Urinary bladder (tissue), 4 donors: ENCODE data around the gene VPREB3. TPM values are rescaled to one million over a fixed set of nuclear protein-coding genes. Genes with fewer than 3 reads are reported as not detected.

Experiments
- DNase-seq: peaks from one replicate; pipeline ENCODE4 v3.0.0-alpha.2; 2015; ENCODE audit errors: extremely low spot score
- H3K27ac ChIP-seq: one replicate; pipeline ENCODE4 v1.5.1; 2013; ENCODE audit warnings: low read depth, mild to moderate bottlenecking, moderate library complexity
- H3K36me3 ChIP-seq: one replicate; pipeline ENCODE4 v1.6.1; 2013; ENCODE audit warnings: mild to moderate bottlenecking, moderate library complexity; ENCODE audit not compliant: insufficient read depth
- H3K4me1 ChIP-seq: one replicate; pipeline ENCODE4 v1.6.1; 2013; ENCODE audit warnings: mild to moderate bottlenecking, moderate library complexity; ENCODE audit not compliant: insufficient read depth
- H3K4me3 ChIP-seq: one replicate; pipeline ENCODE4 v1.5.1; 2013; ENCODE audit warnings: low read depth, low read length
- WGBS: extraction: QIAGEN DNeasy Blood & Tissue Kit; methylation state at CpG from one replicate; pipeline ENCODE4 v1.1.7; 2013; 5-methylcytosine and 5-hydroxymethylcytosine counted together
- polyA plus RNA-seq: library from polyadenylated mRNA; stranded (reverse); fragments of 200-250 nt; gene quantifications from one replicate; pipeline ENCODE4 v1.2.3, GENCODE V29; 2013
- total RNA-seq: library from RNA; depleted of rRNA; stranded (reverse); fragments of >200 nt; gene quantifications from one replicate; pipeline ENCODE4 v1.2.3, GENCODE V29; 2014
- donor health status: healthy with polysubstance abuse.
- donor health status: healthy.

Gene VPREB3
- total and polyA plus RNA-seq, 2 donors = not detected

DNA sequence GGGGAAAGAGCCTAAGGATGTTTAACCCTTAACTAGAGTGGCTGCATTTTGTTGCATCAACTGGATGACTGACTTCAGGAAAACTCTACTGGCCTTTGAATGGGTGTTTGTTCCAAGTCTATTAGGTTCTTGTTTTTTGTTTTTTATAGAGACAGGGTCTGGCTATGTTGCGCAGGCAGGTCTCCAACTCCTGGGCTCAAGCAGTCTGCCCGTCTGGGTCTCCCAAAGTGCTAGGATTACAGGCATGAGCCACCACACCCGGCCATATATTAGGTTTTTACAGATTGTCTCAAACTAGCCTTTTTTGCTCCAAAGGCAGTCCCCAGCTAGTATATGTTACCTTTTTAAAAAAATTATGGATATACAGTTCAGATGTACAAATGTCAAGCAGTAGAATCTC, 33.7 kb upstream of the VPREB3 start:
- H3K27ac ChIP-seq = no peak overlapping the region
- peaks cover 6% of the 10 kb centered on the region for H3K4me1 ChIP-seq
- DNase-seq = no peak
- 39% methylated on average over 3 of the region's 3 CpGs for whole genome bisulfite sequencing
- H3K4me3 ChIP-seq = peak overlapping the region; percentile 87
- no peaks in the 10 kb centered on the region for H3K36me3 ChIP-seq

DNA sequence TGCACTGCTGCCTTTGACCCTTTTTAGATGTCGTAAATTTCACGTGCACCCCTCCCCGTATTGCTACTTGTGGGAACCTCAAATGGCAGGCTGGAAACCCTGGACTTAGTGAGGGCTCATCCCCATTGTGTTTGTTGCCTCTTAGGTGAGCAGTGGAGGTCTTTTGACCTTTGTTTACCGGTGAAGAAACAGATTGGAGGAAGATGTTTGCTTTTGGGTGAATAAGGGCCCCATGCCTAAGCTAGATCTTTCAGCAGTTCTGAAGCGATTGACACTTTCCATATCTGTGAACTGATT, 33.3 kb upstream of the VPREB3 start:
- Histone ChIP-seq H3K4me3 (peak overlapping the region; percentile 87), H3K27ac (no peak overlapping the region), H3K4me1 (peaks cover 6% of the 10 kb centered on the region), H3K36me3 (no peaks in the 10 kb centered on the region)
- WGBS = under 1% methylated on average over 5 of the region's 5 CpGs
- no peak for DNase-seq

DNA sequence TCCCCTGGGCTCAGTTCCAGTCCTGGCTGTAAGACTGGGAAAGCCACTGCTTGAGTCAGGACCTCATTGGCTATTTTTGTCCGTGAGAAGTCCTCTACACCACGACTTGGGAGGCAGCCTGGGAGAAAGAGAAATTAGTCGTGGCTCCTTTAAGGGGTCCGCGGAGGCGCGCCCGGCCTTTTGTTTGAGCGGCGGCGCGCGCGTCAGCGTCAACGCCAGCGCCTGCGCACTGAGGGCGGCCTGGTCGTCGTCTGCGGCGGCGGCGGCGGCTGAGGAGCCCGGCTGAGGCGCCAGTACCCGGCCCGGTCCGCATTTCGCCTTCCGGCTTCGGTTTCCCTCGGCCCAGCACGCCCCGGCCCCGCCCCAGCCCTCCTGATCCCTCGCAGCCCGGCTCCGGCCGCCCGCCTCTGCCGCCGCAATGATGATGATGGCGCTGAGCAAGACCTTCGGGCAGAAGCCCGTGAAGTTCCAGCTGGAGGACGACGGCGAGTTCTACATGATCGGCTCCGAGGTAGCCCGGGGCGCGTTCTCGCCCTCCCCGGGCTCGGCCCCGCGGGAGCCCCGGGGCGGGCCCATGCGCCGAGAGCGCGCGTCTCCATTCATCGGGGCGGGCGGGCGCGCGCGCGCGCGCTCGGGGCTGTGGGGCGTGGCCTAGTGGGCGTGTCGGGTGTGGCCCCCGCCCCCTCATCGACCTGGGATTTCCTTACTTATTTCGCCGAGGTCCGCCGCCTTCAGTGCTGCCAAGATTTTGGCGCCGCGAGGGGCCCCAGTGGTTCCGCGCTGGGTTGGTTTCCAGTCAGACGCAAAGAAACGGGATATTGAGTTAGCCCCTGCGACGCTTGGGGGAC, 32.8 kb upstream of the VPREB3 start, which contains the start of gene SMARCB1:
Gene SMARCB1, plus strand, starts transcription at position 215 of the 848 bp plus-strand sequence. Its CDS starts 204 bp downstream, at position 419.
- H3K36me3 ChIP-seq = no peaks in the 10 kb centered on the region
- peak; percentile 67 for DNase-seq
- WGBS = under 1% methylated on average over 97 of the region's 97 CpGs
- peak within 1 kb of the TSS; percentile 87 for H3K4me3 ChIP-seq
- peaks cover 6% of the 10 kb centered on the region for H3K4me1 ChIP-seq
- peak within 1 kb of the TSS; percentile 100 for H3K27ac ChIP-seq

DNA sequence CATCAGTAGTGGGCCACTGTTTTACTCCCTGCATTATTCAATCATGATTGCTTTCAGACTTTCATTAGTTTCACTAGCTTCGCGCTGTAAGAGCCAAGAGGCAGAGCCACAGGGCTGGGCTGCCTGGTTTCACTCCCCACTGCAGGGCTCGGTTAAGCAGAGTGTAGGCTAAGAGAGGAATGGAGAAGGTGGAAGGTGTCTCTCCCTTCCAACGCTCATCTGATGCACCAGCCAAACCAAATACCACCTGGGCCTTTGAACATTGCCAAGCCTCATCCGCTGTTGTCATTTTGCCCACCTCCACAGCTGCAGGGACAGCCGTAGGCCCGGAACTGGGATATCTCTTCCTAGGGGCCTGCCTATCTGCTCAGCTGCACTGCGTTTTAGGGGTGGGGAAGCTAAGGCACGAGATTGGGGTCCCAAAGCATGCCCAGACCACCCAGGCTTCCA, 32.1 kb upstream of the VPREB3 start:
- Histone ChIP-seq H3K36me3 (no peaks in the 10 kb centered on the region), H3K4me1 (peaks cover 6% of the 10 kb centered on the region), H3K4me3 (peak overlapping the region; percentile 87), H3K27ac (peak overlapping the region; percentile 100)
- DNase-seq = no peak
- 39% methylated on average over 9 of the region's 9 CpGs for WGBS

DNA sequence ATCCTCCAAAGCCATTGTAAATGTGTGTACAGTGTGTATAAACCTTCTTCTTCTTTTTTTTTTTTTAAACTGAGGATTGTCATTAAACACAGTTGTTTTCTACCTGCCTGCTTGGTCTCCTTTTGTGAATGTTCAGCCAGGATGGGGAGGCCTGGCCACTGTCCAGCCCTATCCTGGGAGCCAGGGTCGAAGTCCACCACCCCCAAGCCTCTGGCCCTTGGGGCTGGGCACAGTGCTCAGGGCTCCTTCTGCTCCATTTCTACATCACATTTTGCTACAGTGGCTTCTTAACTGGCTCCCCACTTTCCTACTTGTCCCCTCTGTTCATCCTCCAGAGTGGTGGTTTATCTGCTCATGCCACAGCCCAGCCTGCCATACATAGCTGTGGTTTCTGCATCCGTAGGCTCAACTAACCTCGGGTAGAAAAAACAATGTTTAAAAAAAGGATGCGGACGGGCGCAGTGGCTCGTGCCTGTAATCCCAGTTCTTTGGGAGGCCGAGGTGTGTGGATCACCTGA, 30.0 kb upstream of the VPREB3 start:
- no peak for DNase-seq

DNA sequence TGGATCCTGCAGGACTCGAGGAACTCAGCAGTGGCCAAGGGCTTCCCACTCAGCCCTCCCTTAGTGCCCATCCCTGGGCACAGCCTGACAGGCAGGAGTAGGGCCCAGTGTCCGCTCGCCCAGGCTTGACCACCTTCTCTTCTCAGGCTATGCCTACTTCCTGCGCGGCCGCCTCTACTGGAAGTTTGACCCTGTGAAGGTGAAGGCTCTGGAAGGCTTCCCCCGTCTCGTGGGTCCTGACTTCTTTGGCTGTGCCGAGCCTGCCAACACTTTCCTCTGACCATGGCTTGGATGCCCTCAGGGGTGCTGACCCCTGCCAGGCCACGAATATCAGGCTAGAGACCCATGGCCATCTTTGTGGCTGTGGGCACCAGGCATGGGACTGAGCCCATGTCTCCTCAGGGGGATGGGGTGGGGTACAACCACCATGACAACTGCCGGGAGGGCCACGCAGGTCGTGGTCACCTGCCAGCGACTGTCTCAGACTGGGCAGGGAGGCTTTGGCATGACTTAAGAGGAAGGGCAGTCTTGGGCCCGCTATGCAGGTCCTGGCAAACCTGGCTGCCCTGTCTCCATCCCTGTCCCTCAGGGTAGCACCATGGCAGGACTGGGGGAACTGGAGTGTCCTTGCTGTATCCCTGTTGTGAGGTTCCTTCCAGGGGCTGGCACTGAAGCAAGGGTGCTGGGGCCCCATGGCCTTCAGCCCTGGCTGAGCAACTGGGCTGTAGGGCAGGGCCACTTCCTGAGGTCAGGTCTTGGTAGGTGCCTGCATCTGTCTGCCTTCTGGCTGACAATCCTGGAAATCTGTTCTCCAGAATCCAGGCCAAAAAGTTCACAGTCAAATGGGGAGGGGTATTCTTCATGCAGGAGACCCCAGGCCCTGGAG, 29.3 kb upstream of the VPREB3 start:
- Histone ChIP-seq H3K36me3 (no peaks in the 10 kb centered on the region), H3K4me1 (peaks cover 6% of the 10 kb centered on the region), H3K27ac (no peak overlapping the region), H3K4me3 (no peak overlapping the region)
- no peak for DNase-seq
- 83% methylated on average over 15 of the region's 15 CpGs for WGBS

More for the DNA sequence above, 30.0 kb upstream of the VPREB3 start:
- Histone ChIP-seq H3K27ac (peak overlapping the region; percentile 25), H3K4me1 (peaks cover 6% of the 10 kb centered on the region), H3K36me3 (no peaks in the 10 kb centered on the region), H3K4me3 (no peak overlapping the region)
- 79% methylated on average over 8 of the region's 8 CpGs for WGBS

DNA sequence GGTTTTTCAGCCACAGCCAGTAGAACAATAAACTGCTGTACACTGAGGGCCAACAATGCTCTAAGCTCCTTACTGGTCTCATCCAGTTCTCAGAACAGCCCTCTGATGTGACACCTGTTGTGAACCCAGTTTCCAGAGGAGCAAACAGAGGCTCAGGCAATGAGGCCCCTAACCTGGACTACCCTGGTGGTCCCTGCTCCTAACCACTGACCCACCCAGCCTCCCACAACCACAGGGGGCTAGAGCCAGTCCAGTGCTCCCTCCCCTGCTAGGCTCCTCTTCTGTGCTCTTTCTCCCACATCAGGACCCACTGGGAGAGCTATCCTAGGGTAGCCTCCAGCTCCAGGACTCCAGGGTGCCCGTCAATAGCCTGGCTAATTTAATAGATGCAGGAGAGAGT, 28.5 kb upstream of the VPREB3 start:
- no peak overlapping the region for H3K4me3 ChIP-seq
- WGBS = 97% methylated on average over 1 of the region's 1 CpG
- no peaks in the 10 kb centered on the region for H3K36me3 ChIP-seq
- H3K4me1 ChIP-seq = peaks cover 4% of the 10 kb centered on the region
- no peak overlapping the region for H3K27ac ChIP-seq
- no peak for DNase-seq

DNA sequence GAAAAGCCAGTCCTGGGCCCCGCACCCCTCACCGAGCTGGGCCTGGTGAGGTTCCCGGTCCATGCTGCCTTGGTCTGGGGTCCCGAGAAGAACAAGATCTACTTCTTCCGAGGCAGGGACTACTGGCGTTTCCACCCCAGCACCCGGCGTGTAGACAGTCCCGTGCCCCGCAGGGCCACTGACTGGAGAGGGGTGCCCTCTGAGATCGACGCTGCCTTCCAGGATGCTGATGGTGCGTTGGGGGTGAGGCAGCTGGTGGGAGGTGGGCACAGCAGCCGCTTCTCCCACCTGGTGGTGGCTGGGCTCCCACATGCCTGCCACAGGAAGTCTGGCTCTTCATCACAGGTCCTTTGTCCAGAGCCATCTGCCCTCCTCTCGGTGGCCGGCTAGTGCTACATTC, 28.0 kb upstream of the VPREB3 start:
- H3K27ac ChIP-seq = no peak overlapping the region
- H3K36me3 ChIP-seq = no peaks in the 10 kb centered on the region
- no peak overlapping the region for H3K4me3 ChIP-seq
- no peak for DNase-seq
- 91% methylated on average over 16 of the region's 16 CpGs for WGBS
- H3K4me1 ChIP-seq = peaks cover 3% of the 10 kb centered on the region

DNA sequence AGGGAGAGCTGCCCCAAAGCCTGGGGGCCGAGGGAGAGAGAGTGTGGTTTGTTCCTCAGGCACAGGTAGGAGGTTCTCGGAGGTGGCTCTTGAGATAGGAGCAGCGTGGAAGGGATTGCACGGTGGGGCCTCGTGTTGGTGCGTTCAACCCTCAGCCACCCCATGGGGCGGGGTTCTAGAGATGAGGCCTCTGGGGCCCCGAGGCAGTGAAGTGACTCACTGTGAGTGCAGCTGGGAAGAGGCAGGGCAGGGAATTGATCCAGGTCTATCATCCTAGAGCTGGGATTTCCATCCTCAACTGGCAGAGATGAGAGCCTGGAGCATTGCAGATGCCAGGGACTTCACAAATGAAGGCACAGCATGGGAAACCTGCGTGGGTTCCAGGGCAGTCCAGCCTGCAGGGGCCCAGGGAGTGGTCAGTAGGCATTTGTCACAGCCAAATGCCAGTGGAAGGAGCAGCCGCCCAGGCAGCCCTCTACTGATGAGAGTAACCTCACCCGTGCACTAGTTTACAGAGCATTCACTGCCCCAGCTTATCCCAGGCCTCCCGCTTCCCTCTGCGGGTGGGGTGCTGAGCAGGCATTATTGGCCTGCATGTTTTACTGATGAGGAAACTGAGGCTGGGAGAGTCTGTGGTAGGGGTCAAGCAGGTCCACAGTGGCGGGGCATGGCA, 27.4 kb upstream of the VPREB3 start:
- WGBS = 65% methylated on average over 14 of the region's 14 CpGs

DNA sequence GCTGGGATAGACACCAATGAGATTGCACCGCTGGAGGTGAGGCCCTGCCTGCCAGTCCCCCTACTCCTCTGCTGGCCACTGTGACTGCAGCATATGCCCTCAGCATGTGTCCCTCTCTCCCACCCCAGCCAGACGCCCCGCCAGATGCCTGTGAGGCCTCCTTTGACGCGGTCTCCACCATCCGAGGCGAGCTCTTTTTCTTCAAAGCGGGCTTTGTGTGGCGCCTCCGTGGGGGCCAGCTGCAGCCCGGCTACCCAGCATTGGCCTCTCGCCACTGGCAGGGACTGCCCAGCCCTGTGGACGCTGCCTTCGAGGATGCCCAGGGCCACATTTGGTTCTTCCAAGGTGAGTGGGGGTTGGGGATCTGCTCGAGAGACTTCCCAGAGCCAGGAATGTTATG, 26.8 kb upstream of the VPREB3 start:
- Histone ChIP-seq H3K36me3 (no peaks in the 10 kb centered on the region), H3K4me3 (no peak overlapping the region), H3K27ac (no peak overlapping the region), H3K4me1 (no peaks in the 10 kb centered on the region)
- 85% methylated on average over 15 of the region's 15 CpGs for WGBS
- no peak for DNase-seq

More for the DNA sequence above, 27.4 kb upstream of the VPREB3 start:
- Histone ChIP-seq H3K36me3 (no peaks in the 10 kb centered on the region), H3K4me1 (peaks cover 3% of the 10 kb centered on the region), H3K4me3 (no peak overlapping the region), H3K27ac (no peak overlapping the region)
- no peak for DNase-seq

DNA sequence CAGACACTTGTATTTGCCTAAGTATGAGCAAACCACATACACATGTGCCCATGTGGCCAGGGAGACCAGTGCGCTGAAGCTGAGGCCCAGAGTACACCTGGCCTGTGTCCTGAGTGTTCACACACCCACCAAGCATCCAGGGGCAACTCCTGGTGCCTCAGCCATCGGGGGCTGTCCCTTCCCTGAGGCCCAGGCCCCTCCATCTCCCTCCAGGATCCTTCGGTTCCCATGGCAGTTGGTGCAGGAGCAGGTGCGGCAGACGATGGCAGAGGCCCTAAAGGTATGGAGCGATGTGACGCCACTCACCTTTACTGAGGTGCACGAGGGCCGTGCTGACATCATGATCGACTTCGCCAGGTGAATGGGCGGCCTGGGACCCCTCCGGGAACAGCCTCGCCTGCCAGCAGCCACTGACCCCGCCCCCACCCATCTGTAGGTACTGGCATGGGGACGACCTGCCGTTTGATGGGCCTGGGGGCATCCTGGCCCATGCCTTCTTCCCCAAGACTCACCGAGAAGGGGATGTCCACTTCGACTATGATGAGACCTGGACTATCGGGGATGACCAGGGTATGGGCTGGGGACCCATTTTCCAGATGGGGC, 26.0 kb upstream of the VPREB3 start:
- H3K4me3 ChIP-seq = no peak overlapping the region
- no peak for DNase-seq
- no peak overlapping the region for H3K27ac ChIP-seq
- H3K4me1 ChIP-seq = no peaks in the 10 kb centered on the region
- WGBS = 93% methylated on average over 20 of the region's 20 CpGs
- no peaks in the 10 kb centered on the region for H3K36me3 ChIP-seq

DNA sequence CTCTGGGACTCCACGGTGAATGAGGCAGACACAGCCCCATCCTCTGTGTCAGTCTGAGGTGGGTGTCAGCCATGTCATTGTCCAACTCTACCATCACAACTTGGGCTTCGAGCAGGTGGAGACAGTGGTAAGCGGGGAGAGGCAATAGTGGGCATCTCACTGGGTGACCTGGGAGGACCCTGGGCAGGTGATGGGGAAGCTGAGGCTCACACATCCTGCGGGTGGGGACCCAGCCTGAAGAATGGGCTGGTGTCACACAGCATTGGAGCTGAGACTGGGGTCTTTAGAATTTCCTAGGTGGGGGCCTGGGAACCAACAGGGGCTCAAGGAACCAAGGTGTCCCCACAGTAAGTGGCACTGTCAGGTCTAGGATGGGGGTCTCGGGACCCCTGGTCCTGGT, 25.5 kb upstream of the VPREB3 start:
- no peaks in the 10 kb centered on the region for H3K36me3 ChIP-seq
- DNase-seq = no peak
- 94% methylated on average over 5 of the region's 5 CpGs for WGBS
- H3K4me1 ChIP-seq = no peaks in the 10 kb centered on the region
- H3K27ac ChIP-seq = no peak overlapping the region
- H3K4me3 ChIP-seq = no peak overlapping the region

DNA sequence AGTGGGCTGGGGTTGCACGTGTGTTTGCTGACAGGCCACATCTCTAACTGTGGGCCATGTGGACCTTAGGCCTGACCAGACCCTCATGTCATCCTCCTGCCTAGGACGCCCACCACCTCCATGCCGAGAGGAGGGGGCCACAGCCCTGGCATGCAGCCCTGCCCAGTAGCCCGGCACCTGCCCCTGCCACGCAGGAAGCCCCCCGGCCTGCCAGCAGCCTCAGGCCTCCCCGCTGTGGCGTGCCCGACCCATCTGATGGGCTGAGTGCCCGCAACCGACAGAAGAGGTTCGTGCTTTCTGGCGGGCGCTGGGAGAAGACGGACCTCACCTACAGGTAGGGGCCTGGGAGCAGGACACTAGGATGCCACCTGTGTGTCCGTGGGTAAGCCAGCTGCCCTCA, 24.9 kb upstream of the VPREB3 start:
- Histone ChIP-seq H3K36me3 (no peaks in the 10 kb centered on the region), H3K4me3 (no peak overlapping the region), H3K27ac (no peak overlapping the region), H3K4me1 (no peaks in the 10 kb centered on the region)
- no peak for DNase-seq
- WGBS = 92% methylated on average over 16 of the region's 16 CpGs
